NCI-H748 treated with DMSO at 0.1 percent for 48 hours (cell line): Measurements from ENCODE around the gene CLSTN1.
"Not testable (repeated sequence)": the region's sequence is repeated elsewhere in the genome, so short reads cannot be mapped to it uniquely, and the experiment has no call there.

ENCODE experiments used
- DNase-seq: peaks from one replicate; lab custom pipeline; 2025; lab: John Stamatoyannopoulos, UW

CLSTN1 gene

GRCh38 chr1:9797049-9797448 is 26.7 kb downstream of the CLSTN1 start:
- DNase-seq: no peak

GRCh38 chr1:9794081-9794480 is 29.7 kb downstream of the CLSTN1 start:
- no peak for DNase-seq

DNA sequence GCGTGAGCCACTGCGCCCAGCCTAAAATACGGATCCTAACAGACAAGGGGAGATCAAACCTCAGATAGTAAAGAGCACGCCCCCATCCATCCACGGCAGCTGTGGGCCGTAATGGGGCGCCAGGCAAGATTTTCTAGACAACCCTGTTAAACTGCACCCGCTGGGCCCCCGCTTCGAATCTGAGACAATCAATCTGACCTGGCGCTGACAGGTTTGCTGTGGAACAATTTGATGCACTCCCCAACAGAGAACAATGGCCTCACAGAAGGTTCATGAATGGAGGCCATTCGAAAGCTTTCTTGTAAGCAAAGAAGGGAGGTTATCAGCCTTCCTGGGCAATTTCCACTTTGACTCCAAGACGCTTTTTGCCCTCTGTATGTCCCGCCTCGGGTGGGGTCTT is 30.5 kb downstream of the CLSTN1 start:
- DNase-seq: no peak

- peak; percentile 80 for DNase-seq
Measured at GRCh38 chr1:9792156-9793042, 31.4 kb downstream of the CLSTN1 start.

DNA sequence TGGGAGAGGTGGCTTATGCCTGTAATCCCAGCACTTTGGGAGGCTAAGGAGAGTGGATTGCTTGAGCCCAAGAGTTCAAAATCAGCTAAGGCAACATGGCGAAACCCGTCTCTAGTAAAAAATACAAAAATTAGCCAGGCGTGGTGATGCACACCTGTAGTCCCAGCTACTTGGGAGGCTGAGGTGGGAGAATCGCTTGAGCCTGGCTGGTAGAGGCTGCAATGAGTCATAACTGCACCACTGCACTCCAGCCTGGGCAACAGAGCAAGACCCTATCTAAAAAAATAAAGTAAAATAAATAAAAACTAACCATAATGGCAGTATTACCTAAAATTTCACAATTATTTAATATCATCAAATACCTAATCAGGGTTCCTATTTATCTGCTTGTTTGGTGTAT is 34.1 kb downstream of the CLSTN1 start:
- DNase-seq: not testable (repeated sequence)

DNA sequence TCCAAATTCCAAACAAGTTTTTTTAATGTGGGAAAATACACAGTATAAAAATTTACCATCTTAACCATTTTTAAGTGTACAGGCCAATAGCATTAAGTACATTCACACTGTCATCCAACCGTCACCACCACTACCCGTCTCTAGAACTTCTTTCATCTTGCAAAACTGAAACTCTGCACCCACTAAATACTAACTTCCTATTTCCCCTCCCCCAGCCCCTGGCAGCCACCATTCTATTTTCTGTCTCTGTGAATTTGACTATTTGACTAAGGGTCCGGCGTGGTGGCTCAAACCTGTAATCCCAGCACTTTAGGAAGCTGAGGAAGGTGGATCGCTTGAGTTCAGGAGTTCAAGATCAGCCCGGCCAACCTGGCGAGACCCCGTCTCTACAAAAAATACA is 36.1 kb downstream of the CLSTN1 start:
- no peak for DNase-seq

GRCh38 chr1:9785406-9785805 is 38.4 kb downstream of the CLSTN1 start:
- no peak for DNase-seq

GRCh38 chr1:9784508-9785133 is 39.1 kb downstream of the CLSTN1 start:
- no peak for DNase-seq

GRCh38 chr1:9782897-9783296 is 40.9 kb downstream of the CLSTN1 start:
- no peak for DNase-seq

DNA sequence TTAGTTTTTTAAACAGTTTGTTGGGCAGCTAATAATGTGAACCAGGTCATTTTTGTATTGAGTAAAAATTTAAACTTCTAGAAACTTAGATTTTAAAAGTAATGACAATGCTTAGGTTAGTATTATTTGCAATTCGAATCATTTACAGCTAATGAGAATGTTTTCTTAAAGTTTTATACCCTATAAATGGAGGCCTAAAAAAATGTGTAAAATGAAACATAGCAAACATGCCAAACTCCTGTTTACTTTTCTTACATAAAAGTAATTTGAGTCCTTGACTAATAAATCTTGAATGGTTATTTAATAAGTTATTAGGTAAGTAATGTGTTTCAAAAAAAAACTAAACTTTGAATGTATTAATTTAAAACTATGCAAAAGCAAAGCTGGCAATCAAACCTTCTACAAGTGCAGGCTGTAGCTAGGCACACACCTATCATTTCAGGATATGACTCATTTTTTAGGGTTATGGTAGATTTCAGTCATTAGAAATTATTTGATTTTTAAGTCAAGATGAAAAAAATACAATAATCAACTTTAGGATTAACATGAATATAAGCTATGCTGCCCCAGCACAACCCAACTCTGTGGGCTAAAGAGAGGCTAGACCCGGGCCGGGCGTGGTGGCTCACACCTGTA is 41.5 kb downstream of the CLSTN1 start:
- no peak for DNase-seq

- DNase-seq: no peak
Measured at GRCh38 chr1:9780554-9781110, 43.1 kb downstream of the CLSTN1 start.

GRCh38 chr1:9778905-9779304 is 44.9 kb downstream of the CLSTN1 start:
- no peak for DNase-seq

DNA sequence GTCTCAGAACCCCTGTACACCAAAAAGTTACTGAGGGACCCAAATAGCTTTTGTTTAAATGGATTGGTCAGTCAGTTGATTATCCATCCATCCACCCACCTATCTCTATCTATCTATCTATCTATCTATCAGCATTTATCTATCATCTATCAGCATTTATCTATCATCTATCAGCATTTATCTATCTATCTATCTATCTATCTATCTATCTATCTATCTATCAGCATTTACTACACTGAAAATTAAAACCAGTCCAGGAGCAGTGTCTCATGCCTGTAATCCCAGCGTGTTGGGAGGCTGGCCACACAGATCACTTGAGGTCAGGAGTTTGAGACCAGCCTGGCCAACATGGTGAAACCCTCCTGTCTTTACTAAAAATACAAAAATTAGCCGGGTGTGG is 47.1 kb downstream of the CLSTN1 start:
- DNase-seq: no peak

GRCh38 chr1:9774712-9775679 is 48.8 kb downstream of the CLSTN1 start:
- DNase-seq: no peak

DNA sequence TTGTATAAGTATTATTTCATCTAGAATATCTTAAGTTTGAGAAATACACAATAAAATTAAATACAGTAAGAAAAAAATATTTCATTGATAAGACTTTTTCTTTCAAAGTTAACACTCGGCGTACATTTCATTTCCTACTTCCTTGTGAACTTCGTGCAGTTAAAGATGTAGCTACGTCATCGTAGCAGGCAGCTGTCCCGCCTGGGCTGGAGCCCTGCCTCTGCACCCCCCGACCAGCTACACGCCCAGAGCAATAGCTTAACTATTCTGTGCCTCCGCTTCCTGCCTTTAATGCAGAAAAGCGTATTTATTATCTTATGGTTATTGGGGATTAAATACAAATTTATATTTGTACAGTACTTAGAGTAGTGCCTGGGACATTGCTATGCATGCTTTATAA is 53.5 kb downstream of the CLSTN1 start:
- no peak for DNase-seq

DNA sequence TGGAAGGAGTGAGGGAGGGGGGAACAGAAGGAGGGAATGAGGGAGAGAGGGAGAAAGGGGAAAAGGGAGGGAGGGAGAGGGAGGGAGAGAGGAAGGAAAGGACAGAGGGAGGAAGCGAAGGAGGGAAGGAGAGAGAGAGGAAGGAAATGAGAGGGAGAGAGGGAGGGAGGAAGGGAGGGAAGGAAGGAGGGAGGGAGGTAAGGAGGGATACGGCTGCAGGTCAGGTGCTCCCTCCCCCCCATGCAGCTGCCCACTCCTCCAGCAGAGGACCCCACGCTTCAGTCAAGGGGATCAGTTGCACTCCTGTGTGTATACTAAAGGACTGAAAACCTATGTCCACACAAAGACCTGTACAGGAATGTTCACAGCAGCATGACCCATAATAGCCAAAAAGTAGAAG is 54.8 kb downstream of the CLSTN1 start:
- no peak for DNase-seq

DNA sequence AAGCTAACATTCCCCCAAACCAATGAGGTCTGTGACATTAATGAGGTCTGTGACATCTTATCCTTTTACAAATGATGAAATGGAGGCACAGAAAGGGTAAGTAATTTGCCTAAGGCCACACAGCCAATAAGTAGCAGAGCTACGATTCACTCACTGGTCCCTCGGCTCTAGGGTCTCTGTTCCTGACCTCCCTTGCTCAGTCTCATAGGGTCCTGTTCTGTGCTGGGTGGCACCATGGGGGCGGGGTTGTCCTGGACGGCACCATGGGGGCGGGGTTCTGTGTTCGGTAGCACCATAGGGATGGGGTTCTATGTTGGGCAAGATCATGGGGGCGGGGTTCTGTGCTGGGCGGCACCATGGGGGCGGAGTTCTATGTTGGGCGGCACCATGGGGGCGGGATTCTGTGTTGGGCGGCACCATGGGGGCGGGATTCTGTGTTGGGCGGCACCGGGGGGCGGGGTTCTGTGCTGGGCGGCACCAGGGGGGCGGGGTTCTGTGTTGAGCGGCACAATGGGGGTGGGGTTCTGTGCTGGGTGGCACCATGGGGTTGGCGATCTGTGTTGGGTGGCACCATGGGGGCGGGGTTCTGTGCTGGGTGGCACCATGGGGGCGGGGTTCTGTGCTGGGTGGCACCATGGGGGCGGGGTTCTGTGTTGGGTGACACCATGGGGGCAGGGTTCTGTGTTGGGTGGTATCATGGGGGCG is 55.6 kb downstream of the CLSTN1 start:
- DNase-seq: no peak

DNA sequence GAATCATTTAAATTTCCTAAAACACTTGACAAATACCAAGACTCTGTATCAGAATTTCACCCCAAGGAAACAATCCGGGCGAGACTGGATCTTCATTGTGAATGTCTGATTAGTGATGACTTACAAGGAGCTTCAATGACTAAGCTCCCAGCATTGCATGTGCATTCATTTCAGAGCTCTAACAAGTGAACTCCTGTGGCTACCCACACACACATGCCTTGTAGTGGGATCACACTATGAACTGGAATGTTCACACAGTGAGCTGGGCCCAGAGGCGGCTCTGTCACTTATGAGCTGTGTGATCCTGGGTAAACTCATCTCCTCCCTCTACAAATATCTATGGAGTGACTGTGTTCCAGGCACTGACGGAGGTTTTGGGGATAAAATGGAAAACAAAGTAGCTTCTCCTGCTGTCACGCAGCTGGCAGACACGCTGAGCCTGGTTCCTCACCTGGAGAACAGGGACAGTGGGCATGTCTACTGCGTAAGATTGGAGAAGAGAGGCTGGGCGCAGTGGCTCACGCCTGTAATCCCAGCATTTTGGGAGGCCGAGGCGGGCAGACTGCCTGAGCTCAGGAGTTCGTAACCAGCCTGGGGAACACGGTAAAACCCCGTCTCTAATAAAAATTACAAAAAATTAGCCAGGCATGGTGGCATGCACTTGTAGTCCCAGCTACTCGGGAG is 56.9 kb downstream of the CLSTN1 start:
- DNase-seq: no peak

- DNase-seq: no peak
Measured at GRCh38 chr1:9764550-9764949, 59.2 kb downstream of the CLSTN1 start.

DNA sequence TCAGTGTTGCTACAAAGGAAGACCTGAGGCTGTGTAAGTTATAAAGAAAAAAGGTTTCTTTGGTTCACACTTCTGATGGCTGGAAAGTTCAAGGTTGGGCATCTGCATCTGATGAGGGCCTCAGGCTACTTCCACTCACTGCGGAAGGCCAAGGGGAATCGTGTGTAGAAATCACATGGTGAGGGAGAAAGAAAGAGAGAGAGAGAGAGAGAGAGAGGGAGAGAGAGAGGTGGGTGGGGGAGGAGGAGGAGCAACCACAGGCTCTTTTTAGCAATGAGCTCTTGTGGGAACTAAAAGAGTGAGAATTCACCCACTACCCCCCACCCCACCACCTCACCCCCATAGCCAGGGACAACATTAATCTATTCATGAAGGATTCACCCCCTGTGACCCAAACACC is 59.9 kb downstream of the CLSTN1 start:
- no peak for DNase-seq
